ENCODE results near the gene CEACAM20. TPM values are rescaled to one million over a fixed set of nuclear protein-coding genes. Genes with fewer than 3 reads are reported as not detected.
"Not testable (repeated sequence)": the region's sequence is repeated elsewhere in the genome, so short reads cannot be mapped to it uniquely, and the experiment has no call there.

The CEACAM20 gene
- total RNA-seq, 2 donors from 2014 or later, result not detected

DNA sequence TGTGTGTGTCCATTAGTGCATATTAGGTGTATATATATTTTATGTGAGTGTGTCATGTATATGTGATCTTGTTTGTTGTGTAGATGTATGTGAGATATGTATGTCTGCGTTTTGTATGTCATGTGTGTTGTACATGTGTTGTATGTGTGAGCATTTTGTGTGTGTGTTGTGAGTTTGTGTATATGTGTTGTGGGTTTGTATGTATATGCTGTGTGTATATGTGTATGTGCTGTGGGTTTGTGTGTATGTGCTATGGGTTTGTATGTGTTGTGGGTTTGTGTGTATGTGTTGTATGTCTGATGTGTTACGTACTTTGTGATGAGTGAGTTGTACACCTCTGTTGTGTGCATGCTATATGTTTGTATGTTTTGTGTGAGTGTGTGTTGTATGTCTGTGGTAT, 8.1 kb downstream of the CEACAM20 start:
- Mint-ChIP-seq H3K36me3 (peaks cover 0 to 8% of the 10 kb centered on the region in 2 donors), H3K9me3 (peaks cover 3 to 8% of the 10 kb centered on the region in 2 donors), H3K27ac (no peak overlapping the region)
- no peak for DNase-seq (ENCODE audit: low spot score in 2 of 2)
- no peak for ATAC-seq

DNA sequence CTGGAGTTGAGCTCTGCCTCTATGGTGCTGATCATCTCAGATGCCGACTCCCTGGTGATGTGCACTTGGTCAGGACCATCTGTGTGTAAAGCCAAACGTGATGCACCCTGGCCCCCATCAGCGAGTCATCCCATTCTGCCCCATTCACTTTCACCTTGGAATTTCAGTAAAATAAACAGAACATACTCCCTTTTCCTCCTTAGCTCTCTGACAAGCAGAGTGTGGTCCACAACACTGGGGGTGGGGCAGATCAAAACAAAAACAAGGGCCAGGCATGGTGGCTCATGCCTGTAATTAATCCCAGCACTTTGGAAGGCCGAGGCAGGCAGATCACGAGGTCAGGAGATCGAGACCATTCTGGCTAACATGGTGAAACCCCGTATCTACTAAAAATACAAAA, 12.3 kb downstream of the CEACAM20 start:
- DNase-seq (ENCODE audit: low spot score in 2 of 2) (no peak), ATAC-seq (no peak)
- Mint-ChIP-seq H3K27ac (no peak overlapping the region), H3K9me3 (peaks cover 12 to 13% of the 10 kb centered on the region in 2 donors), H3K36me3 (peaks cover 0 to 7% of the 10 kb centered on the region in 2 donors)

DNA sequence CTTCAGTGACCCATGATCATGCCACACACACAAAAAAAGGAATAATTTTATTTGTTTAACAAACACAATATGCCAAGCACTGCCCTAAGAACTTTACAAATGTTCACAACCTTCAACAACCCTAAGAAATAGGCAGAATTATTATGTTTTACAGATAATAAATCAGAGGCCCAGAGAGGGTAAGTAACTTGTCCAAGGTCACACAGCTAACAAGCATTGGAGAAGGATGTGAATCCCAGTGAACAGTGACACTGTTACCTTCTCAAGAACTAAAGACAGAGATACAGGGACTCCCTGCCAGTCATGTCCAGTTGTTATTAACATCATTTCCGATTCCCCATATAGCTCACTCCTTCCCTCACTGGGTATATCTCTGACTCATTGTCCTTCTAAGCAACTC, 13.6 kb downstream of the CEACAM20 start:
- H3K36me3 Mint-ChIP-seq, result peaks cover 4 to 13% of the 10 kb centered on the region in 2 donors
- peaks cover 17% of the 10 kb centered on the region in 2 donors for H3K9me3 Mint-ChIP-seq
- DNase-seq (ENCODE audit: low spot score in 2 of 2), result no peak
- no peak overlapping the region for H3K27ac Mint-ChIP-seq
- ATAC-seq, result no peak

DNA sequence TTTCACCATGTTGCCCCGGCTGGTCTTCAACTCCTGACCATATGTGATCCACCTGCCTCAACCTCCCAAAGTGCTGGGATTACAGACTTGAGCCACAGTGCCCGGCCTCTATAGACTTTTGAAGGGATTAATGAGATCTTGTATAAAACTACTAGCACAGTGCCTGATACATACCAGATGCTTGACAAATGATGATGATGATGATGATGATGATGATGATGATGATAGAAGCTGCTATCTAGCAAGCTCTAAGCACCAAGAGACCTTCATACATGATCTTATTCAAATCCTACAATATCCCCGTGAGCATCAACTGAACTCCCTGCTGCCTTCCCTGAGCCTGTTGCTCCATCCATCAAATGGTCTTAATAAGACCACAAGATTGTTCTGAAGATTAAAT, 14.4 kb downstream of the CEACAM20 start:
- Mint-ChIP-seq H3K27ac (no peak overlapping the region), H3K9me3 (peaks cover 22 to 25% of the 10 kb centered on the region in 2 donors), H3K36me3 (peaks cover 4 to 13% of the 10 kb centered on the region in 2 donors)
- DNase-seq (ENCODE audit: low spot score in 2 of 2) (no peak), ATAC-seq (no peak)

DNA sequence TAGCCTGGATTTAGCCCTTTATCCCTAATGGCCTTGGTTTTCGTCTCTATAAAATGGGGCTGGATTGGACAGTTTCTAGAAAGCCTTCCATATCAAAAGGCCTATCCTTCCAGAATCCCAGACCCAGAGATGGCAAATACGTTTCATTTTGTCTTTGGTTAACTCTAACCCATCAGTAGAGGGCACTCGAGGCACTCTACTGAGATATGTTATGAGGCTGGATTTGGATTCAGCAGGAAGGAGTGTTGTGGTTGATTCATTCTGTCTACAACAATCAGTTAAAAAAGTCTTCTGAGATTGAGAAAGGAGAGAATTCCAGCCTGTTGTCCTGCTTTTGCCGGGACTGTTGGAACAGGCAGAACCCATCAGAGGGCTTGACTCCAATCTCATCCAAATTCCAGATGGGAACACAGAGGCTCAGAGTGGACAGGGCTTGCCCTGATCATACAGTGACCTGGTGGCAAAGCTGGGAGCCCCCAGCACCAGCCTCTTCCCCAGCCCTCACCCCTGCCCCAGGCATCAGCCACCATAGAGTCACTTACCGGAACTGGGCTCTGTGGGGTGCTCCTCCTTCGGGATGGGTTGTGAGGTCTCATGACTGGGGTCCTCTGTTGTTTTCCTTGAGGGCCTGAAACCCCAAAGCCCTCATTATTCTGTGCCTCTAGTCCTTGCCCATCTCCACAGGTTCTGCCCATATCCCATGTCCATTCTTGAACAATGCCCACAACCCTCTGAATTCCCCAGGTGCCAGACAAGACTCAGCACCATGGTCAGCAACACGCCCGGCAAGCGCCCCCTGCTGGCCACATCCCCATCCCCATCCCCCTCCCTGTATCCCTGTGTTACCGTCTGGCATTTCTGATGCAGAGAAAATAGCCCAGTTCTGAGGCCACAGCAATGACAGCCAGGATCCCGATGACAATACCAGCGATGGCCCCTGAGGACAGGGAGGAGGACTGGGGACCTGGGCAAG, 16.9 kb downstream of the CEACAM20 start:
- Mint-ChIP-seq H3K9me3 (peaks cover 36 to 41% of the 10 kb centered on the region in 2 donors), H3K36me3 (peaks cover 10 to 24% of the 10 kb centered on the region in 2 donors), H3K27ac (no peak overlapping the region)
- ATAC-seq (peak in 1 of 2 donors; percentile 47), DNase-seq (ENCODE audit: low spot score in 2 of 2) (peak in 1 of 2 donors; percentile 65)

DNA sequence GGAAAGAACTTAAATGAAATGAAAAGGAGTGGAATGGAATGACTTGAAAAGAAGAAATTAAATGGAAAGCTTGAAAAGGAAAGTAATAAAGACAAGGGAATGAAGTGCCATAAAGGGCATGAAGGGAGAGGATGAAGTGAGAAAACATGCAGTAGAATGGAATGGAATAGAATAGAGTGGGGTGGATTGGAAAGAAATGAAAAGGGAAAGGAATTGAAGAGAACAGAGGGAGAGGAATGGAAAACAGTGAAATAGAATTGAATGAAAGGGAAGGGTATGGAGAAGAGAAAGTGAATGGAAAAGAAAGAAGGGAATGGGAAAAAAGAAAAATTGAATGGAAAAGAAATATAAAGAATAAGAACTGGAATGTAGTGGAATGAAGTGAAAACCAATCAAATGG, 20.0 kb downstream of the CEACAM20 start:
- no peak for ATAC-seq
- H3K9me3 Mint-ChIP-seq, result peaks cover 35 to 40% of the 10 kb centered on the region in 2 donors
- H3K27ac Mint-ChIP-seq, result no peak overlapping the region
- no peak for DNase-seq (ENCODE audit: low spot score in 2 of 2)
- H3K36me3 Mint-ChIP-seq, result peaks cover 24 to 26% of the 10 kb centered on the region in 2 donors

DNA sequence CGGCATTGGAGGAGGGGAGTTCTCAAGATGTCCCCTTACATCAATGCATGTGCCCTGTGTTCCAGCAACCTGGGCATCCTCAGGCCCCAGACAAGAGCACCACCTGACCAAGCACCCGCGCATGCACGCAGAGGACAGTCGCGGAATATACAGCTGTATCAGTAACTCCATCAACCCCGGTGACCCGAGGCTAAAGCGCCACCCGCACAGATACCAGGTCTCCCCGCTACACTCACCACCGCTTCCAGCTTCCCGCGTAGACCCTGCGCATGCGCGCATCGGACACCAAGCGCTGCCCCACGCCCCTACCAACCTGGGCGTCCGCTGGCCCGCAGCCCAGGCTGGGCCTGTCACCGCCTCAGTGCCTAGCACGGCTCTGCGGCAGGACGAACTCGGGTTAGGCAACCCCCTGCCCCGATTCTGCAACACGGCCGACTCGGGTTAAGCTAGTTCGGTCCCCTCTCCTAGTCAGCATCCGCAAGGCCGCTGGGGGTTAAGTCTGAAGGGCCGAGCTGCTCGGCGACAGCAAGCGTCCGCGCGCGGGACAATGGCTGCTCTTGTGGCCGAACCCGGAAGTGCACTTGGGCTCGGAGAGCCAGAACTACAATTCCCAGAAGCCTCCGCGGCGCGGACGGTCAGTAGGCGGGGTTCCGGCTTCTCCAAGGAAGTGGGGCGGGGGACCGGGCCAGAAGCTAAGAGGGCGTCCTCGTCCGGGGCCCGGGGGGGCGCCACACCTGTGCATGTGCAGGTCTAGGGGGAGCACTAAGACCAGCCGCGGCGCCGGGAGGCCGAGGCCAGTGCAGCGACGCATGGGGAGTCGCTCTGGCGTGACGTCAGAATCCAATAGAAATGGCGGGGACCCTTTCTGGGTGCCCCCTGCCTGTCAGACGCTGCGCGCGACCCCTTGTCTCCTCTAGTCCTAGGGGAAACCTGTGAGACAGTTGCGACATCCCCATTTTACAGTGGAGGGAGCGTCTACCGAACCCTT, 29.2 kb downstream of the CEACAM20 start, which contains the start of gene ZNF180:
ZNF180 (minus strand) TSS at position 561 of the 988 bp plus-strand sequence. CDS start 3,188 bp downstream, outside the sequence.
- Mint-ChIP-seq H3K27ac (peak within 1 kb of the TSS; percentile 89 to 90), H3K9me3 (peaks cover 52 to 55% of the 10 kb centered on the region in 2 donors), H3K36me3 (peaks cover 59 to 84% of the 10 kb centered on the region in 2 donors)
- ATAC-seq (peak; percentile 91 to 93), DNase-seq (ENCODE audit: low spot score in 2 of 2) (peak; percentile 94)

DNA sequence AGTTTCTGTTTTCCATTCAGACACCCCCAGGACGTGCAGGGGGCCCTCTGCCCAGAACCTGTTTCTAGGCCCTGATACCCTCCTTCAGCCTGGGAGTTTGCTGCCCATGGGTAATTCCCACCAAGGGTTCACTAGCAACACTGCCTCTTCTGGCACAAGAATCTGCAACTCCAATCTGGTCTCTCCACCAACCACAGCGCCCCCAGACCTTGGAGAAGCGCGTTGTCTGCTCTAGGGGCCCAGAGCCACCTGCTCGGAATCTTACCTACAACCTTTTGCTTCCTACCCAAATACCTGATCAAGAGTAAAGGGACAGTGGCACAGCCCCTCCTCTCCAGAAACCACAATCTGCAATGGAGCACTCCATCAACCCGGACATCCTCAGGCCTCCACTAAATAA, 29.9 kb downstream of the CEACAM20 start:
- ATAC-seq, result no peak
- peaks cover 52 to 58% of the 10 kb centered on the region in 2 donors for H3K9me3 Mint-ChIP-seq
- no peak for DNase-seq (ENCODE audit: low spot score in 2 of 2)
- peaks cover 64 to 84% of the 10 kb centered on the region in 2 donors for H3K36me3 Mint-ChIP-seq
- peak overlapping the region; percentile 89 to 90 for H3K27ac Mint-ChIP-seq

DNA sequence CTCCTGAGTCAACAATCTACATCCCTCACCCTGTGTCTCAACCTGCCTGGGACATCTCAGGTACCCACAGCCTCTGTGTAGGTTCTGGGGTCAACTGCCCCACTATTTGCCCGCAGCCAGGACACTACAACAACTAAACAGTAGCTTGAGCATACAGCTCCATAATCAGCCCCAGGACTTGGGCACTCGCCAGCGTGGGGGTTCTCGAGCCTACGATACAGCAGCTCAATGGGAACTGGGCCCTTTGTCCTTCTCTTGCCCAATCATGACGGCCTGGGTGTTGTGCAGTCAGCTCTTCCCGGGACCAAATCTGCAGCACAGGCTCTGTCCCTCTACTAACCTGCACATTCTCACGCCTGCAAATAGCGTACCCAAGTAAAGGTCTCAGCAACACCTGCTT, 30.5 kb downstream of the CEACAM20 start:
- peaks cover 64 to 84% of the 10 kb centered on the region in 2 donors for H3K36me3 Mint-ChIP-seq
- no peak for DNase-seq (ENCODE audit: low spot score in 2 of 2)
- H3K9me3 Mint-ChIP-seq, result peaks cover 50 to 58% of the 10 kb centered on the region in 2 donors
- peak overlapping the region in 1 of 2 donors; percentile 89 for H3K27ac Mint-ChIP-seq
- ATAC-seq, result no peak

DNA sequence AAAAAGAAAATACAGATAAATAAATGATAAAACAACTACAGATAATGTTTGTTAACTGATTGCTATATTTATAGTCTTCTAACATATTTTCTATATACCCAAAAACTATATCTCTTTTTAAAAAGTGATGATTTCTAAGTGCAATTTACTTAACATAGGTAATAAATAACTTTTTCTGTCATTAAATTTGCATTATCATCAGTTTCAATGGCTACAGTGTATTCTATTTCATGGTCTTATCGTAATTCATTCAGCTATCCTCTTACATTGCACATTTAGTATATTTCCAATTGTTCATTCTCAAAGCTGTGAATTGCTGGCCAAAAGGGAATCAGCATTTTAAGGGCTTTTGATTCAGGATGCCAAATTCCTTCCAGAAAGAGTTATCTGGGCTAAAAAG, 32.8 kb downstream of the CEACAM20 start:
- Mint-ChIP-seq H3K9me3 (peaks cover 71 to 73% of the 10 kb centered on the region in 2 donors), H3K27ac (no peak overlapping the region), H3K36me3 (peaks cover 87 to 91% of the 10 kb centered on the region in 2 donors)
- ATAC-seq (no peak), DNase-seq (ENCODE audit: low spot score in 2 of 2) (no peak)

DNA sequence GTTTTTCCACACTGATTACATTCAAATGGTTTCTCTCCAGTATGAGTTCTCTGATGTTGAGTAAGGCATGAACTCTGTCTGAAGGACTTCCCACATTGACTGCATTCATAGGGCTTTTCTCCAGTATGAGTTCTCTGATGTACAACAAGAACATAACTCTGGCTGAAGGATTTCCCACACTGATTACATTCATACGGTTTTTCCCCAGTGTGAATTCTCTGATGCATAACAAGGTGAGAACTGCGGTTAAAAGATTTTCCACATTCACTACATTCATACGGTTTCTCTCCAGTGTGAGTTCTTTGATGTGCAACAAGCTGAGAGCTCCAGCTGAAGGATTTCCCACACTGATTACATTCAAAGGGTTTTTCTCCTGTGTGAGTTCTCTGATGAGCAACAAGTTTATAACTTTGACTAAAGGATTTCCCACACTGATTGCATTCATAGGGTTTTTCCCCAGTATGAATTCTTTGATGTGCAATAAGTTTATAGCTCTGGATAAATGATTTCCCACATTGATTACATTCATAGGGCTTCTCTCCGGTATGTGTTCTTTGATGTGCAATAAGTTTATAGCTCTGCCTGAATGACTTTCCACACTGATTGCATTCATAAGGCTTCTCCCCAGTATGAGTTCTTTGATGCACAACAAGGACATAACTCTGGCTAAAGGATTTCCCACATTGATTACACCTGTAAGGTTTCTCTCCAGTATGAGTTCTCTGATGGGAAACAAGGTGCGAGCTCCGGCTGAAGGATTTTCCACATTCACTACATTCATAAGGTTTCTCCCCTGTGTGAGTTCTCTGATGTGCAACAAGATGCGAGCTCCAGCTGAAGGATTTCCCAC, 52.7 kb downstream of the CEACAM20 start:
- H3K27ac Mint-ChIP-seq, result peak overlapping the region in 1 of 2 donors; percentile 84
- DNase-seq (ENCODE audit: low spot score in 2 of 2) (no peak), ATAC-seq (no peak)
- peaks cover 92 to 98% of the 10 kb centered on the region in 2 donors for H3K36me3 Mint-ChIP-seq
- peaks cover 71 to 83% of the 10 kb centered on the region in 2 donors for H3K9me3 Mint-ChIP-seq

DNA sequence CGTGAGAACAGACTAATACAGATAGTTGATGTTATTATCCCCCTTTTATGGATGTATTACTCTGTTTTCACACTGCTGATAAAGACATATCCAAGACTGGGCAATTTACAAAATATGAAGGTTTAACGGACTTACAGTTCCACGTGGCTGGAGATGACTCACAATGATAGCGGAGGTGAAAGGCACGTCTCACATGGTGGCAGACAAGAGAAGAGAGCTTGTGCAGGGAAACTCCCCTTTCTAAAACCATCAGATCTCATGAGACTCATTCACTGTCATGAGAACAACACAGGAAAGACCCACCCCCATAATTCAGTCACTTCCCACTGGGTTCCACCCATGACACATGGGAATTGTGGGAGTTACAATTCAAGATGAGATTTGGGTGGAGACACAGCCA, 60.7 kb downstream of the CEACAM20 start:
- ATAC-seq; DNase-seq (ENCODE audit: low spot score in 2 of 2); H3K27ac Mint-ChIP-seq: not testable (repeated sequence)
- peaks cover 68 to 74% of the 10 kb centered on the region in 2 donors for H3K9me3 Mint-ChIP-seq
- H3K36me3 Mint-ChIP-seq, result peaks cover 81 to 82% of the 10 kb centered on the region in 2 donors

DNA sequence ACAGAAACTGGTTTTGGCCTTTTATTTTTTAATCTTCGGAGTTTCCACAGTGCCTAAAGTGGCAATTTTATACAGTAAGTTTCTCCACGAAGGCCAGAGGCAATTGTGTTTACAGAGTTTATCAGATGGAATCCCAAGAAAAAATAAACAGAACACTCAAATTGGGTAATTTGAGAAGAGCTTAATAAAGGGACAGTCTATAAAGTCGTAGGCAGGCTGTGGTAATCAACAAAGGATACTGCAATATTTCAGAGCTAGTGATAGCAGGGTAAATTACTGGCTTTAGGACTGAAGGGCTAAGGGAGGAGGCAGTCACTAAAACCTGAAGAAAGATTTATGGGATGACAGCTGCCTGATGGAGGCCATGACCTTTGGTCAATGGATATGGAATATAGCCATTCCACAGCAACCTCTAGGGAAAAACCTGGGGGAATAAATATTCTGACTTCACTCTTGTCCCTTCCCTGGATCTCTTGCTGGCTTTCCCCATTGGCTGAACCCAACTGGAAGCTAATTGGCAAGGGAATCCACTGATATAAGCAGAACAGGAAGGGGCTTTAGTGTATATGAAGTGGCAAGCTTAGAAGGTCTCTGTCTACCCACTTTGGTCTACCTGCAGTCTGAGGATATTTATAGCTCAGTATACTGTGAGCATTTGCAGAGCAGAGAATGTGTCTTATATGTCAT, 66.7 kb downstream of the CEACAM20 start:
- H3K27ac Mint-ChIP-seq; ATAC-seq; DNase-seq (ENCODE audit: low spot score in 2 of 2): not testable (repeated sequence)
- Mint-ChIP-seq H3K9me3 (peaks cover 33 to 48% of the 10 kb centered on the region in 2 donors), H3K36me3 (peaks cover 49 to 53% of the 10 kb centered on the region in 2 donors)

Data from activated naive CD4-positive, alpha-beta T cell treated with anti-CD3 and anti-CD28 coated beads, Interleukin-2, amount 50 U/mL, for 72 hours (primary cell).